Activated CD4-positive, alpha-beta T cell treated with anti-CD3 and anti-CD28 coated beads for 36 hours (primary cell): ENCODE measurements around the gene SYVN1. TPM values are rescaled to one million over a fixed set of nuclear protein-coding genes. Genes with fewer than 3 reads are reported as not detected.

Source experiments
- ATAC-seq: fragments of 200-7000 bp; cut with Tn5 transposase; one replicate; pipeline ENCODE4 v1.10.0; 2021; ENCODE audit warnings: mild to moderate bottlenecking, moderate library complexity
- CTCF ChIA-PET: fragments of 350-600 bp; sonication (Branson Sonifier 250); formaldehyde crosslinking; loops from one replicate; lab custom pipeline; 2021; ENCODE audit warnings: antibody characterized with exemption; lab: Charles Lee
- POLR2A ChIA-PET: fragments of 350-600 bp; sonication (Branson Sonifier 250); formaldehyde crosslinking; loops from one replicate; lab custom pipeline; 2021; ENCODE audit warnings: antibody characterized with exemption, inconsistent platforms; lab: Charles Lee
- DNase-seq: peaks from one replicate; pipeline ENCODE4 v3.0.0-alpha.2; 2020
- H3K27ac Mint-ChIP-seq: one replicate; pipeline ENCODE4 v1.8.0; 2021; ENCODE audit warnings: mixed read lengths
- H3K27me3 Mint-ChIP-seq: one replicate; pipeline ENCODE4 v1.8.0; 2021; ENCODE audit warnings: mixed read lengths
- H3K36me3 Mint-ChIP-seq: one replicate; pipeline ENCODE4 v1.8.0; 2021; ENCODE audit warnings: low read depth, mixed read lengths
- H3K4me1 Mint-ChIP-seq: one replicate; pipeline ENCODE4 v1.8.0; 2021; ENCODE audit warnings: mixed read lengths
- H3K4me3 Mint-ChIP-seq: one replicate; pipeline ENCODE4 v1.8.0; 2021; ENCODE audit warnings: mild to moderate bottlenecking, moderate library complexity, mixed read lengths
- H3K9me3 Mint-ChIP-seq: one replicate; pipeline ENCODE4 v1.8.0; 2021; ENCODE audit warnings: low read depth, mixed read lengths
- intact Hi-C, 2 experiments: fragments of 100-400 bp; cut with DNase I in 1 of 2; cut with micrococcal nuclease in 1 of 2; formaldehyde crosslinking; loops; one replicate each; pipeline versions ENCODE4 v1.14.2 to v1.15.1; 2022 to 2024; cut with DNase I, micrococcal nuclease
- total RNA-seq, 2 experiments: library from RNA; stranded (reverse); gene quantifications; one replicate each; pipeline ENCODE4 v1.2.3, GENCODE V29; 2021

The SYVN1 gene
- total RNA-seq, 2 experiments from 2014 or later, result 24.3 to 31.1 TPM

DNA sequence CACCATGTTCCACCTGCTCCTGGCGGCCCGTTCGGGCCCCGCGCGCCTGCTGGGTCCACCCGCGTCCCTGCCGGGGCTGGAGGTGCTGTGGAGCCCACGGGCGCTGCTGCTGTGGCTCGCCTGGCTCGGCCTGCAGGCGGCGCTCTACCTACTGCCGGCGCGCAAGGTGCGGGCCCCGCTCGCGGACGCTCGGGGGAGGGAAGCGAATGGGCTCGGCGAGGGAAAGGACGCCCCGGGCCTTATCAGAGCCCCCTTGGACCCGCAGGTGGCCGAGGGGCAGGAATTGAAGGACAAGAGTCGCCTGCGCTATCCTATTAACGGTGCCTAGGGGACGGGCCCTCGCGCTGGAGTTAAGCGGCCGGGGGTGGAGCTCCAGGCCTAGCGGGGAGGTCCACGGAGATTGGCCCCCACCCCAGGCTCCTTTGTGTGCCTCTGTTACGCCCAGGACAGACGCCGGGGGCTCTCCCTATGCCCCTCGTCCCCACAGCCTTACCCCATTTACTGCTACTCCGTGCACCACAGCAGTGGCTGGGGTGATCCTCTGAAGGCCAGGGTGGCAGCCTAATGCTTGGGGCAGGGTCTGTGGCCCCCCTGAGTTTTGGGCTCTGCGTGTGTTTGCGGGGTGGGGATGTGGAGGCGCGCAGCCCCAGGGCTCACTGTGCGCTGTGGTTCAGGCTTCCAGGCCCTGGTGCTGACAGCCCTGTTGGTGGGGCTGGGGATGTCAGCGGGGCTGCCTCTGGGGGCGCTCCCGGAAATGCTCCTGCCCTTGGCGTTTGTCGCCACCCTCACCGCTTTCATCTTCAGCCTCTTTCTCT lies 21.6 kb downstream of the SYVN1 start:
- Mint-ChIP-seq H3K27me3 (no peaks in the 10 kb centered on the region), H3K9me3 (no peaks in the 10 kb centered on the region), H3K4me3 (peak overlapping the region; percentile 83), H3K4me1 (peaks cover 50% of the 10 kb centered on the region), H3K36me3 (peaks cover 12% of the 10 kb centered on the region), H3K27ac (peak overlapping the region; percentile 84)
- ATAC-seq (peak; percentile 53), DNase-seq (peak; percentile 89)
- intact Hi-C loops, result loop anchor here (1.0 to 10.0 kb wide), 6 partner anchors 71 to 868 kb away; partner anchors contain the start of genes ARL2 (in 1 of the 2), ATG2A (in 1 of the 2), CCDC88B (in 1 of the 2) and FKBP2 (in 1 of the 2)
- CTCF ChIA-PET, result interaction anchor here (0.6 to 4.9 kb wide), 16 partner anchors 9 to 331 kb away, joined by 3 to 56 read pairs (median 3); partner anchors contain the start of genes FAU, MRPL49, POLA2 and VPS51
- POLR2A ChIA-PET, result interaction anchor here (0.6 to 1.0 kb wide), 4 partner anchors 9 to 167 kb away, joined by 3 to 4 read pairs (median 3); no protein-coding TSS in a partner anchor

DNA sequence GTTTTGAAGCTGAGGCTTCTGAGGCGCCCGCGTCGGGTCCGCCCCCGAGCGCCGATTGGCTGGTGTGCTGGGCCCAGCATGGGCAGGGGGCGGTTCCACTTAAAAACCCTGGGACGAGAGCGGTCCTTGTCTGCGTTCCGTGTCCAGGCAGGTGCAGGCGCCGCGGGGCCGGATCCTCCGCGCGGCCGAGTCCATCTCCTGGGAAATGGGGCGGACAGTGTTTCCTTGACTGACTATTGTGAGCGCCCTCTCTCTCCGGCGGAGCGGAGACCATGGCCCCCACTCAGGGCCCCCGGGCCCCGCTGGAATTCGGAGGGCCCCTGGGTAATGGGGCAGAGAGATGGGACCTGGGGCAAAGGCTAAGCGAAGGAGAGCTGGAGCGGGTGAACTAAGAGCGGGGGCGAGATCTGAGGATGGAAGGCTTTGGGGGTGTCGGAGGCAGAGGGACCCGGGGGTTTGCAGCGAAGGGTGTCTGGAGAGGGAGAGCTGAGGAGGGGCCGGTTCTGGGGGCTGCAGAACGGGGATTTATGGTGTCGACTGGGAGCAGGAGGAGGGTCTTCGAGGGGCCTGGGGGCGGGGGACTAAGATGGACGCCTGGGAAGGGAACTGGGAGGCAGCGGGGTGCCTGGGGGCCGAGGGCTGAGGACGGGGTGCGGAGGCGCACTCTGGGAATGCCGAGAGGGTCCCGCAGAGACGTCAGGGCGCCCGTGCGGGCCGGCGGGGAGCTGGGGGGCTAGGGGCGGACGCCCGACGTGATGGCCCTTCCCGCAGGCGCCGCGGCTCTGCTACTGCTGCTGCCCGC lies 22.4 kb downstream of the SYVN1 start, which contains the start of gene TM7SF2:
Gene TM7SF2, plus strand, starts transcription at position 129 of the 802 bp plus-strand sequence. Its CDS starts 144 bp downstream, at position 273.
- ATAC-seq (peak; percentile 78), DNase-seq (peak; percentile 98)
- ChIA-PET CTCF (interaction anchor here (0.6 to 4.9 kb wide), 14 partner anchors 9 to 261 kb away, joined by 3 to 56 read pairs (median 4); partner anchors contain the start of genes FAU, MRPL49 and VPS51), POLR2A (interaction anchor here (0.5 to 2.6 kb wide), 7 partner anchors 8 to 365 kb away, joined by 3 to 14 read pairs (median 3); partner anchors contain the start of genes FAU and MRPL49)
- peaks cover 11% of the 10 kb centered on the region for H3K36me3 Mint-ChIP-seq
- H3K27ac Mint-ChIP-seq, result peak within 1 kb of the TSS; percentile 74
- H3K4me1 Mint-ChIP-seq, result peaks cover 50% of the 10 kb centered on the region
- intact Hi-C loops, result loop anchor here (1.0 to 10.0 kb wide), 9 partner anchors 16 to 867 kb away; partner anchors contain the start of genes VPS51 (in 2 of the 2), ARL2 (in 1 of the 2), ATG2A (in 1 of the 2) and CCDC88B (in 1 of the 2)
- H3K9me3 Mint-ChIP-seq, result no peaks in the 10 kb centered on the region
- H3K4me3 Mint-ChIP-seq, result peak within 1 kb of the TSS; percentile 83
- H3K27me3 Mint-ChIP-seq, result no peaks in the 10 kb centered on the region

DNA sequence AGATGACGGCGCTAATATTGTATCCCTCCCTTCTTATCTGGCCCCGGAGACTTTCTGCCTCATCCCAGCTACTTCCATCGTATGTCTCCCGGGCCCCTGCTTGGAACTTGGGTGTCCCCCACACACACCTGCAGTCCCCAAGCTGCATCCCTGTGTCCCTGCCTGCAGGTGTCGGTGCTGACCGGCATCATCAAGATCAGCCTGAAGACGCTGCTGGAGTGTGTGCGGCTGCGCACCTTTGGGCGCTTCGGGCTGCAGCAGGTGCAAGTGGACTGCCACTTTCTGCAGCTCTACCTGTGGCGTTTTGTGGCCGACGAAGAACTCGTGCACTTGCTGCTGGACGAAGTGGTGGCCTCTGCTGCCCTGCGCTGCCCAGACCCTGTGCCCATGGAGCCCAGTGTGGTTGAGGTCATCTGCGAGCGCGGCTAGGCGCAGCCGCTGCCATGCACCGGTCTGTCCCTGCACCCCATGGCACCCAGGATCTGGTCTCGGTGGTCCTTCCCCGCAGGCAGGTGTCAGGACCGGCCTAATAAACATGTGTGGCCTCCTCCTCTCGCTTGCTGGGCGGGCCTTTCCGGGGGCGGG lies 23.1 kb downstream of the SYVN1 start:
- intact Hi-C loops, result loop anchor here (1.0 to 10.0 kb wide), 7 partner anchors 15 to 866 kb away; partner anchors contain the start of genes VPS51 (in 2 of the 2), ATG2A (in 1 of the 2), CCDC88B (in 1 of the 2) and CDC42EP2 (in 1 of the 2)
- H3K27ac Mint-ChIP-seq, result peak overlapping the region; percentile 74
- DNase-seq (no peak), ATAC-seq (no peak)
- H3K36me3 Mint-ChIP-seq, result peaks cover 7% of the 10 kb centered on the region
- no peaks in the 10 kb centered on the region for H3K9me3 Mint-ChIP-seq
- ChIA-PET POLR2A (interaction anchor here (0.5 to 2.6 kb wide), 4 partner anchors 11 to 365 kb away, joined by 3 to 14 read pairs (median 3); partner anchors contain the start of genes FAU and MRPL49), CTCF (interaction anchor here (0.7 to 4.9 kb wide), 19 partner anchors 9 to 263 kb away, joined by 3 to 56 read pairs (median 5); partner anchors contain the start of genes ARL2, CAPN1, DPF2 and SYVN1)
- H3K27me3 Mint-ChIP-seq, result no peaks in the 10 kb centered on the region
- peaks cover 46% of the 10 kb centered on the region for H3K4me1 Mint-ChIP-seq
- peak overlapping the region; percentile 83 for H3K4me3 Mint-ChIP-seq

DNA sequence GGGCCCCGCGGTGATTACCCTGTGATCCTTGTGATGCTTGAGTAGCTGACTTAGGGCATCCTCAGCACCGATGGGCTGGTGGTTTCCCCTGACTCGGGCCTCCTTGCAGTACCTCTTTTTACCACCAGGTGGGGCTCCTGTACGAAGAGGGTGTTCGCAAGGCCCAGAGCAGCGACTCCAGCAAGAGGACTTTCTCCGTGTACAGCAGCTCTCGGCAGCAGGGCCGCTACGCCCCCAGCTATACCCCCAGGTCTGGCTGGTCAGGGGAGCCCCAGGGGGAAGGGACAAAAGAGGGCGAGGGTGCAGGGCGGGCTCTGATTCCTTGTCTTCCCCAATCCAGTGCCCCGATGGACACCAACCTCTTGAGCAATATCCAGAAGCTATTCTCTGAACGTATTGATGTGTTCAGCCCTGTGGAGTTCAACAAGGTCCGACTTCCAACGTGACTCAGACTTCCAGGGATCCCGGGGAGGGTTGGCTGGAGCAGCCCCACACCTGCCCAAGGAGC lies 23.9 kb downstream of the SYVN1 start:
- peaks cover 8% of the 10 kb centered on the region for H3K36me3 Mint-ChIP-seq
- no peaks in the 10 kb centered on the region for H3K9me3 Mint-ChIP-seq
- no peak overlapping the region for H3K4me3 Mint-ChIP-seq
- peak overlapping the region; percentile 24 for H3K27ac Mint-ChIP-seq
- peak; percentile 97 for DNase-seq
- ATAC-seq, result peak; percentile 63
- H3K27me3 Mint-ChIP-seq, result no peaks in the 10 kb centered on the region
- ChIA-PET CTCF (interaction anchor here (0.6 to 4.9 kb wide), 20 partner anchors 9 to 262 kb away, joined by 3 to 56 read pairs (median 5); partner anchors contain the start of genes ARL2, CAPN1, DPF2 and FAU), POLR2A (interaction anchor here (0.8 to 2.6 kb wide), 5 partner anchors 11 to 152 kb away, joined by 3 to 14 read pairs (median 3); partner anchors contain the start of genes CDCA5, FAU and MRPL49)
- intact Hi-C loops, result loop anchor here (1.0 to 10.0 kb wide), 7 partner anchors 26 to 866 kb away; partner anchors contain the start of genes CDCA5 (in 2 of the 2), ZFPL1 (in 2 of the 2), ATG2A (in 1 of the 2) and CAPN1 (in 1 of the 2)
- H3K4me1 Mint-ChIP-seq, result peaks cover 42% of the 10 kb centered on the region

DNA sequence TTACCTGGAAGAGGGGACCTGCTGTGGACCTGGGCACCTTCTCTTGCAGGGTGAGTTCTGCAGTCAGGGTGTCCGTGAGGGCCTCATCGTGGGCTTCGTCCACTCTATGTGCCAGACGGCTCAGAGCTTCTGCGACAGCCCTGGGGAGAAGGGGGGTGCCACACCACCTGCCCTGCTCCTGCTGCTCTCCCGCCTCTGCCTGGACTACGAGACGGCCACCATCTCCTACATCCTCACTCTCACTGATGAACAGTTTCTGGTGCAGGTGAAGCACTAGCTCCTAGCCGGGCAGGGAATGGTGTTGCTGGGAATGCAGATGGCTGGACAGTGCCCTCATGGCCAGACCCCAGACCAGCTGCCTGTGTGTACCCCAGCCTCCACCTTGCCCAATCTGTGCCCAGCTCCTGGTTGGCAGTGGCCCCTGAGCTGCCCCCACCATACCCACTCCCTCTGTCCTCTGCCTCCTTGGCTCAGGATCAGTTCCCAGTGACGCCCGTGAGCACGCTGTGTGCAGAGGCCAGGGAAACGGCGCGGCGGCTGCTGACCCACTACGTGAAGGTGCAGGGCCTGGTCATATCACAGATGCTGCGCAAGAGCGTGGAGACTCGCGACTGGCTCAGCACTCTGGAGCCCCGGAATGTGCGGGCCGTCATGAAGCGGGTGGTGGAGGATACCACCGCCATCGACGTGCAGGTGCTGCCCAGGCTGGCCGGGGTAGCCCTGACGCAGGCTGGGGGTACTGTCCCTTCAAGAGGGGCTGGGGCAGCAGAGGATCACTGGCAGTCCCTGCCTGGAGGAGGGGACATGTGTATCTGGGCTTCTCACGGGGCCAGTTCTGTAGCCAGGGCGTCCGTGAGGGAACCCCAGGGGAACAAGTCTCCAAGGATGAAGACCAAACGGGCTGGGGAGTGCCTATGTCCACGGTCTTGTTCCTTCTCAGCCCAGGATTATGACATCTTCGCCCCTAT lies 24.8 kb downstream of the SYVN1 start:
- no peak for DNase-seq
- no peak overlapping the region for H3K4me3 Mint-ChIP-seq
- CTCF ChIA-PET, result interaction anchor here (0.7 to 4.9 kb wide), 15 partner anchors 9 to 261 kb away, joined by 3 to 56 read pairs (median 5); partner anchors contain the start of genes ARL2, DPF2, FAU and MRPL49
- H3K9me3 Mint-ChIP-seq, result no peaks in the 10 kb centered on the region
- peaks cover 42% of the 10 kb centered on the region for H3K4me1 Mint-ChIP-seq
- no peak for ATAC-seq
- POLR2A ChIA-PET, result interaction anchor here (0.6 to 2.6 kb wide), 7 partner anchors 10 to 153 kb away, joined by 3 to 14 read pairs (median 3); partner anchors contain the start of genes CDCA5, FAU and MRPL49
- no peaks in the 10 kb centered on the region for H3K27me3 Mint-ChIP-seq
- intact Hi-C loops, result loop anchor here (1.0 to 10.0 kb wide), 7 partner anchors 25 to 865 kb away; partner anchors contain the start of genes CDCA5 (in 2 of the 2), ZFPL1 (in 2 of the 2), ATG2A (in 1 of the 2) and CAPN1 (in 1 of the 2)
- no peak overlapping the region for H3K27ac Mint-ChIP-seq
- H3K36me3 Mint-ChIP-seq, result peaks cover 8% of the 10 kb centered on the region

DNA sequence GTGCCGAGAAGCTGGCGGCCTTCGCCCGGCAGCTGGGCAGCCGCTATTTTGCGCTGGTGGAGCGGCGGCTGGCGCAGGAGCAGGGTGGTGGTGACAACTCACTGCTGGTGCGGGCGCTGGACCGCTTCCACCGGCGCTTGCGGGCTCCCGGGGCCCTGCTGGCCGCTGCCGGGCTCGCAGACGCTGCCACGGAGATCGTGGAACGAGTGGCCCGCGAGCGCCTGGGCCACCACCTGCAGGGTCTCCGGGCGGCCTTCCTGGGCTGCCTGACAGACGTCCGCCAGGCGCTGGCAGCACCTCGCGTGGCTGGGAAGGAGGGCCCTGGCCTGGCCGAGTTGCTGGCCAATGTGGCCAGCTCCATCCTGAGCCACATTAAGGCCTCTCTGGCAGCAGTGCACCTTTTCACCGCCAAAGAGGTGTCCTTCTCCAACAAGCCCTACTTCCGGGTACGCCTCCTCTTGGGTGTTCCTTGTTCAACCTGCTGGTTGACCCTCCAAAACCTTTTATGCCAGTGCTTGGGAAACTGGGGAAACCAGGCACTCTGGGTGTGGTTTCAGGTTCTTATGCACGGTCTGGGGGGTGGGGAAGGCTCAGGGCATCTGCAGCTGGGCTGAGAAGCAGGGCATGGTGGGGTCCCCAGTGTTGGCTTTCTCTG lies 25.7 kb downstream of the SYVN1 start:
- peaks cover 7% of the 10 kb centered on the region for H3K36me3 Mint-ChIP-seq
- ChIA-PET POLR2A (interaction anchor here (0.9 to 1.4 kb wide), 3 partner anchors 9 to 13 kb away, joined by 3 to 7 read pairs (median 3); partner anchors contain the start of genes FAU and MRPL49), CTCF (interaction anchor here (0.7 to 2.0 kb wide), 3 partner anchors 9 to 208 kb away, joined by 3 to 6 read pairs (median 4); partner anchors contain the start of gene ZNHIT2)
- no peak overlapping the region for H3K27ac Mint-ChIP-seq
- H3K9me3 Mint-ChIP-seq, result no peaks in the 10 kb centered on the region
- intact Hi-C loops, result no loop called here
- H3K4me3 Mint-ChIP-seq, result no peak overlapping the region
- DNase-seq, result no peak
- peaks cover 34% of the 10 kb centered on the region for H3K4me1 Mint-ChIP-seq
- no peaks in the 10 kb centered on the region for H3K27me3 Mint-ChIP-seq
- ATAC-seq, result no peak

DNA sequence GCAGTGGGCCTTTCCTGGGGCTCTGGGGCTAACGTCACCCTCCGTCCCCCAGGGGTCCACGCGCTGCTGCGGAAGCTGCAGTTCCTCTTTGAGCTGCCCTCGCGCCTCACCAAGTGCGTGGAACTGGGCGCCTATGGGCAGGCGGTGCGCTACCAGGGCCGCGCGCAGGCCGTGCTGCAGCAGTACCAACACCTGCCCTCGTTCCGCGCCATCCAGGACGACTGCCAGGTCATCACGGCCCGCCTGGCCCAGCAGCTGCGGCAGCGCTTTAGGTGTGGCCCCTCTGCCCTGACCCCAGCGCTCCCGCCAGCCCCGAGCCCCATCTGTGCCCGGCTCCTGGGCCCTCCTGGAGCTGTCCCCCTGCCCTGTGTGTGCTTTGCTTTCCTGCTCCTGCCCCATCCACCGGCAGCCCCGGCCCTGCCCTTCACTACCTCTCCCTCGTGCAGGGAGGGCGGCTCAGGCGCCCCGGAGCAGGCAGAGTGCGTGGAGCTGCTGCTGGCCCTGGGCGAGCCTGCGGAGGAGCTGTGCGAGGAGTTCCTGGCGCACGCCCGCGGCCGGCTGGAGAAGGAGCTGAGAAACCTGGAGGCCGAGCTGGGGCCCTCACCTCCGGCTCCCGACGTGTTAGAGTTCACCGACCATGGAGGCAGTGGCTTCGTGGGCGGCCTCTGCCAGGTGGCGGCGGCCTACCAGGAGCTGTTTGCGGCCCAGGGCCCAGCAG lies 26.4 kb downstream of the SYVN1 start:
- intact Hi-C loops, result no loop called here
- no peak for DNase-seq
- Mint-ChIP-seq H3K27ac (no peak overlapping the region), H3K4me3 (no peak overlapping the region), H3K9me3 (no peaks in the 10 kb centered on the region), H3K27me3 (no peaks in the 10 kb centered on the region), H3K4me1 (peaks cover 28% of the 10 kb centered on the region), H3K36me3 (peaks cover 7% of the 10 kb centered on the region)
- CTCF ChIA-PET, result interaction anchor here (0.6 to 2.0 kb wide), 4 partner anchors 9 to 208 kb away, joined by 3 to 6 read pairs (median 4); partner anchors contain the start of gene ZNHIT2
- POLR2A ChIA-PET, result interaction anchor here (0.9 kb wide), 1 partner anchor 14 kb away, joined by 3 read pairs; the partner anchor contains the start of genes FAU and MRPL49
- ATAC-seq, result no peak

DNA sequence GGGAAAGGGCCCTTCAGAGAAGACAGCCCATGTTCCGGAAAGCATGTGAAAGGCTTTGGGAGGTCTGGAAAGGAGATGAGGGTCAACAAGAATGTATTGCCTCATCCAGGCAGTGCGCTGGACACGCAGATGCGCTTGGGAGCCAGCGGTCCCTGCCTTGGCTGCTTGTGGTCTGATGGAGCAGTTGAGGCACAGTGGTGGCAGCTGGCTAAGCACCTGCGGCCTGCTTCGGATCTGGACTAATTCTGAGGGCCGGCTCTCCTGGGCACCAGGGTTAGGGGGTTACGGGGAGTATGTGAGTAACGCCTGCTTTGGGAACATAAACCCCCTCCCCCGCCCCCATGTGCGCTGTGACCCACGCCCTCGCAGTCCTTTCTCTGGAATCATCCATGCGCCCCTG lies 27.2 kb downstream of the SYVN1 start:
- Mint-ChIP-seq H3K4me3 (no peak overlapping the region), H3K27ac (no peak overlapping the region), H3K9me3 (no peaks in the 10 kb centered on the region), H3K36me3 (peaks cover 7% of the 10 kb centered on the region), H3K4me1 (peaks cover 27% of the 10 kb centered on the region), H3K27me3 (no peaks in the 10 kb centered on the region)
- POLR2A ChIA-PET, result no interaction called here
- DNase-seq (no peak), ATAC-seq (no peak)
- intact Hi-C loops, result no loop called here
- CTCF ChIA-PET, result interaction anchor here (1.3 kb wide), 1 partner anchor 8 kb away, joined by 4 read pairs; no protein-coding TSS in a partner anchor
